GM21526 (cell line): Measurements from ENCODE around the gene CHST10.
"Not testable (repeated sequence)": the region's sequence is repeated elsewhere in the genome, so short reads cannot be mapped to it uniquely, and the experiment has no call there.

Source experiments
- ATAC-seq: cut with Tn5 transposase; IDR thresholded peaks from one replicate; pipeline ENCODE4 v1.9.1; 2021; ENCODE audit warnings: moderate library complexity; ENCODE audit not compliant: unreplicated experiment, low FRiP score

Gene CHST10

GRCh38 chr2:100344433-100344832 lies 73.0 kb downstream of the CHST10 start:
- ATAC-seq, result no peak

- not testable (repeated sequence) for ATAC-seq
These were observed 75.0 kb downstream of the CHST10 start for GRCh38 chr2:100342466-100342865.
